Activated T-cell treated with anti-CD3 and anti-CD28 coated beads, Interleukin-2, amount 50 U/mL, for 72 hours (primary cell): ENCODE results near the gene TRMT10C. TPM values are rescaled to one million over a fixed set of nuclear protein-coding genes. Genes with fewer than 3 reads are reported as not detected.
"Not testable (repeated sequence)": the region's sequence is repeated elsewhere in the genome, so short reads cannot be mapped to it uniquely, and the experiment has no call there.

Source experiments
- ATAC-seq, 2 donors: fragments of 150-1000 bp; cut with Tn5 transposase; replicated peaks in 1 of 2; 2 replicates each; pipeline ENCODE4 v1.10.0; 2021; ENCODE audit warnings: moderate library complexity in 2 of 2, mild to moderate bottlenecking in 1 of 2
- DNase-seq, 2 donors: peaks; one replicate each; pipeline ENCODE4 v3.0.0; 2021 to 2022; ENCODE audit warnings: mixed read lengths in 1 of 2
- H3K27ac Mint-ChIP-seq: one replicate; pipeline ENCODE4 v1.8.0; 2022; ENCODE audit warnings: mild to moderate bottlenecking, moderate library complexity, mixed read lengths
- H3K27me3 Mint-ChIP-seq: one replicate; pipeline ENCODE4 v1.8.0; 2022; ENCODE audit warnings: low read depth, mixed read lengths
- H3K36me3 Mint-ChIP-seq, 2 donors: one replicate each; pipeline ENCODE4 v1.8.0; 2022; ENCODE audit warnings: mixed read lengths in 2 of 2, mild to moderate bottlenecking in 1 of 2; ENCODE audit not compliant: insufficient read depth in 2 of 2
- H3K4me1 Mint-ChIP-seq: one replicate; pipeline ENCODE4 v1.8.0; 2022; ENCODE audit warnings: low read depth, mixed read lengths
- H3K4me3 Mint-ChIP-seq, 2 donors: one replicate each; pipeline ENCODE4 v1.8.0; 2022; ENCODE audit warnings: mild to moderate bottlenecking in 2 of 2, mixed read lengths in 2 of 2, moderate library complexity in 2 of 2
- H3K9me3 Mint-ChIP-seq, 2 donors: one replicate each; pipeline ENCODE4 v1.8.0; 2022; ENCODE audit warnings: mixed read lengths in 2 of 2
- total RNA-seq, 2 donors: library from RNA; stranded (reverse); gene quantifications; one replicate each; pipeline ENCODE4 v1.2.3, GENCODE V29; 2022

The TRMT10C gene
- total RNA-seq, 2 donors from 2014 or later = 19.3 to 22.0 TPM

DNA sequence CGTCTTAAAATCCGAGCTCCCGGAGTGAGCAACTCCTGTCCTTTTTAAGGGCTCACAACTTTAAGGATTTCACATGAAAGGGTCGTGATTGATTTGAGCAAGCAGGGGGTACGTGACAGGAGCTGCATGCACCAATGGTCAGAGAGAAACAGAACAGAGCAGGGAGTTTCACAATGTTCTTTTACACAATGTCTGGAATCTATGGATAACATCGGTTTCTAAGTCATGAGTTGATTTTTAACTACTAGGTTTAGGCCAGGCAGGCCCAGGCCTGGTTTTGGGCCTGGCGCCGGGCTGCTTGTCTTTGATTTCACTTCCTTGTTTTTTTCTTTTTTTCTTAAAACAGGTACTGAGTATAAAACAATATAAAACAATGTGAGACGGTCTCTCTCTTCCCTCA lies 51.3 kb downstream of the TRMT10C start:
- not testable (repeated sequence) for H3K27me3 Mint-ChIP-seq, H3K27ac Mint-ChIP-seq, H3K4me1 Mint-ChIP-seq, H3K36me3 Mint-ChIP-seq, H3K4me3 Mint-ChIP-seq, ATAC-seq, DNase-seq, H3K9me3 Mint-ChIP-seq

DNA sequence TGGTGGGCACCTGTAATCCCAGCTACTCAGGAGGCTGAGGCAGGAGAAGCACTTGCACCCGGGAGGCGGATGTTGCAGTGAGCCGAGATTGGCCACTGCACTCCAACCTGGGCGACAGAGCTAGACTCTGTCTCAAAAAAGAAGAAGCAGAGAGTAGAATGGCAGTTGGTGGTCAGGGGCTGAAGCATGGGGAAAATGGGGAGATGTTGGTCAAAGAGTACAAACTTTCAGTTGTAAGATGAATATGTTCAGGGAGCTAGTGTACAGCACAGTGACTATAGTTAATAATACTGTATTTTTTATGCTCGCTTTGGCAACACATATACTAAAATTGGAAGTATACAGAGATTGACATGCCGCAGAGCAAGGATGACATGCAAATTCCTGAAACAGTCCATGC lies 53.9 kb downstream of the TRMT10C start:
- Mint-ChIP-seq H3K36me3 (no peaks in the 10 kb centered on the region), H3K4me1 (no peaks in the 10 kb centered on the region), H3K4me3 (no peak overlapping the region), H3K27me3 (no peaks in the 10 kb centered on the region), H3K9me3 (no peaks in the 10 kb centered on the region), H3K27ac (no peak overlapping the region)
- ATAC-seq (no peak), DNase-seq (no peak)

Other genes with a start within 250 kb of the TRMT10C start
- under 1 TPM; 0.82 to 0.86 TPM for gene IMPG2, start 241.3 kb upstream of the TRMT10C start, total RNA-seq
- 10 to 100 TPM; 26.9 to 27.1 TPM for gene SENP7, start 48.7 kb upstream of the TRMT10C start, total RNA-seq
- gene PCNP, start 12.3 kb downstream of the TRMT10C start, total RNA-seq = 100 to 1,000 TPM; 211 to 242 TPM
- gene ZBTB11, start 115.3 kb downstream of the TRMT10C start, total RNA-seq = 10 to 100 TPM; 26.8 to 31.9 TPM
- gene RPL24, start 124.8 kb downstream of the TRMT10C start, total RNA-seq = 1,000 to 10,000 TPM; 1,492 to 1,529 TPM
- gene CEP97, start 162.7 kb downstream of the TRMT10C start, total RNA-seq = 10 to 100 TPM; 19.2 to 23.5 TPM
- 10 to 100 TPM; 22.7 to 25.0 TPM for gene NXPE3, start 217.3 kb downstream of the TRMT10C start, total RNA-seq